ENCODE results near the gene ZFYVE16. TPM values are rescaled to one million over a fixed set of nuclear protein-coding genes. Genes with fewer than 3 reads are reported as not detected.
"Not testable (repeated sequence)": the region's sequence is repeated elsewhere in the genome, so short reads cannot be mapped to it uniquely, and the experiment has no call there.

ZFYVE16 gene
- total RNA-seq, 1 experiment from 2014 or later = 10.8 TPM

DNA sequence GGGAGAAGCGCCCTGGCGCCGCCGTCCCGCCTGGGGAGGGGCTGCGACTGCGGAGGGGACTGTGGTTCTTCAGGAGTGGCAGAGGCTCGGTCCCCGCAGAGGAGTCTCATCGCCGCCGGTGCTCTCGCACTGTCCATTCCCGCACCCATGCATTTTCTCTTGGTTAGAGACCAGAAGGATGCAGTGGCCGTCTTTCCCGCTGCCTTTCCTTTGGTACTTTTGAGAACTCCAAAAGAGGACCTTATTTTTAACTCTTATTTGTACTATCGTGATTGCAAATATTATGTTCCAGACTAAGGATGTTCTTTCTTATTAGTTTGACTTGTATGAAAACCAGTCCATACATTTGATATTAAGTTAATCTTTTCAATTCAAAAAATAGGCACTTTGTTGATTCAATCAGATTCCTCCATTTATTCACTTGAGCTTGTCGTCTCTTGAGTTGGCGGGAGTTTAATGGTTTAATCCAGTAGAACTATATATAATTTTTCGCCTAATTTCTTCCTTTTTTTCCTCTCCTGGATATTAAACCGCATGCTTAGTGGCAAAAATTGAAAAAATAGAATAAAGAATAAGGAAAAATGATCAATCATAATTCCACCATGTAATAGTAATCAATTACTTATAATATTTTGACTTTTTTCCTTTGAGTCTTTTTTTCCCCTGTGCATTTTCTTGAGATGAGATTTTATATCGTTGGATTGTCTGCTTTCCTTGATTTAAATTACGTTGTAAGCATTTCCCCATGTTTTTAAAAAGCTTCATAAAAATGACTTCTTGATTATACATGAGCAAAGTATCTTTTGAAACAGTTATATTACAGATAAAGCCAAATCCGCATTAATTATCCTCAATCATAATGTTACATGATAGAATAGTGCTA lies 861 bp downstream of the ZFYVE16 start:
- in situ Hi-C loops (cut with HindIII; ENCODE audit: low sequenced_read_pairs) = no loop called here
- DNase-seq (ENCODE audit: low spot score) = peak; percentile 71

DNA sequence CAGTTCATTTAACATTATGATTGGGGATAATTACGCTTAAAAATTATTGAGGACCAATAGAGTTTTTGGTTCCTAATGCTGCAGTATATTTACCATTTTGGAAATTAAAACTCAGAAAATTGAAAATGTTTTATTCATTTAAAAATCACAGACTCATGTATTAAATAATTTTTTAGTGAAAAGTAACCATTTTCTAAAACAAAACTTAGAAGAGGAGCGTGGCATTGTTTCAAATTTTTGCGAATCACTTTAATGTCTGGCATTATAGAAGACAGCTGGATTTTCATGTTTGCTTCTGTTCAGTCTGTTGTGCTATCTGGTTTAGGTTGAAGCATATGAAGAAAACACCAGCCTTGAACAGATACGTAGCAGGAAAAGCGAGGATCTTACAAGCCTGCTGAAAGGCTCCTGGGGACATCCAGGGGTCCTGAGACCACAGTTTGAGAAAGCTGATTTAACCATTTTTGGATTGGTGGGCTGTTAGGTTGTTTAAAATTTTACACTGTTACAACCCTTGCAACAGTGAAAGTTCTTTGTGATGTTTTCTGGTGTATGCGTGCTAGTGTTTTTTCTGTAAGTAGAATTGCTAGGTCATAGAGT lies 1.6 kb downstream of the ZFYVE16 start:
- DNase-seq (ENCODE audit: low spot score) = peak; percentile 16
- in situ Hi-C loops (cut with HindIII; ENCODE audit: low sequenced_read_pairs) = no loop called here

DNA sequence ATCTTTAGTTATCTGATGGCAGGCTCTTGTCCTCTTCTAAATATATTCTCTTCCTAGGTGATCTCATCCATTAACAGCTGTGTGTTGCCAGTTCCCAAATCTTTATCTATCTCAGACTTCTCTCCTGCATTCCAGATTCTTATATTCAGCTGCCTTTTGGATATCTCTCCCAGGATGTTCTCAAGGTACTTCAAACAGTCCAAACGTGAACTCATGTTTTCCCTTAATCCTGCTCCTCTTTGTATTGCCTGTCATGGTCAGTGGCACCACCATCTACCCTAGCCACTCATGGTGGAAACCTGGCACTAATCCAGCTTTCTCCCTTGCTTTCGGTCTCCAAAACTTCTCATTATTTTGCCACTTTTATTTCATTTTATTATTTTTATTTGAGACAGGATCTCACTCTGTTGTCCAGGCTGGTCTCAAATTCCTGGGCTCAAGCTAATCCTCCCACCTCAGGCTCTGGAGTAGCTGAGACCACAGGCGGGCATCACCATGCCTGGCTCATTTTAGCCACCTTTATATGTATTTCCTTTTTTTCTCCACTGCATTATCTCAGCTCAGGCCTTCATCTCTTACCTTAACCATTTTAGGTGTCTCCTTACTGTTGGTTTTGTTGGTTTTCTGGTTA lies 3.8 kb downstream of the ZFYVE16 start:
- in situ Hi-C loops (cut with HindIII; ENCODE audit: low sequenced_read_pairs) = no loop called here

DNA sequence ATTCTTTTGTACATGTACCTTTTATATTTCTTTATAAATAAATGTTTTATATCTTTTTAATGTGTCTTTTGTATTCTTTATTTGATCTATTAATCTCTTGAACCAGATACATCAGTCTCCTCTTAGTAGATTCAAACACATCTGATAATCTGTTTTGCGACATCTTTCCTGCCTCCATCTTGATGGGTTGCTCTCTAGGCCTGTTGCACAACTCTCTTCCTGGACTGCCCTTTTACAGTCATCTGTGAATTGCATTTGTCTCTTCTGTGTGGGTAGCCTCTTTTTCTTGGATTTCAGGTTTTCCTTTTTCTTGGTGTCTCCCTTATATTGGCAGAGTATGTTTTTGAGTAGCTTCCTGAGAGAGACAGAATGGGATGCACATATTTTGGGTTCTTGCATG lies 6.2 kb downstream of the ZFYVE16 start:
- in situ Hi-C loops (cut with HindIII; ENCODE audit: low sequenced_read_pairs) = no loop called here
- no peak for DNase-seq (ENCODE audit: low spot score)

More for the DNA sequence above, 3.8 kb downstream of the ZFYVE16 start:
- peak; percentile 3 for DNase-seq (ENCODE audit: low spot score)

DNA sequence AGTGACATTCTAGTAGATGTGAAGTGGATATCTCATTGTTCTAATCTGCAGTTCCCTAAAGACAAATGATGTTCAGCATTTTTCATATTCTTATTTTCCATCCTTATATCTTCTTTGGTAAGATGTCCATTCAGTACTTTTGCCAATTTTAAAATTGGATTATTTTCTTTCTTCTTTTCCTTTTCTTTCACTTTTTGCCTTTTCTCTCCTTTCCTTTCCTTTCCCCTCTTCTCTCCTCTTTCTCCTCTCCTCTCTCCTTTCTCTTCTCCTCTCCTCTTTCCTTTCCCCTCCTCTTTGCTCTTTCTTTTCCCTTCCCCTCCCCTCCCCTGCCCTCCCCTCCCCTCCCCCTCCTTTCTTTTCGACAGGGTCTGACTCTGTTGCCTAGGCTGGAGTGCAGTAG lies 10.1 kb downstream of the ZFYVE16 start:
- in situ Hi-C loops (cut with HindIII; ENCODE audit: low sequenced_read_pairs) = no loop called here
- DNase-seq (ENCODE audit: low spot score) = no peak

DNA sequence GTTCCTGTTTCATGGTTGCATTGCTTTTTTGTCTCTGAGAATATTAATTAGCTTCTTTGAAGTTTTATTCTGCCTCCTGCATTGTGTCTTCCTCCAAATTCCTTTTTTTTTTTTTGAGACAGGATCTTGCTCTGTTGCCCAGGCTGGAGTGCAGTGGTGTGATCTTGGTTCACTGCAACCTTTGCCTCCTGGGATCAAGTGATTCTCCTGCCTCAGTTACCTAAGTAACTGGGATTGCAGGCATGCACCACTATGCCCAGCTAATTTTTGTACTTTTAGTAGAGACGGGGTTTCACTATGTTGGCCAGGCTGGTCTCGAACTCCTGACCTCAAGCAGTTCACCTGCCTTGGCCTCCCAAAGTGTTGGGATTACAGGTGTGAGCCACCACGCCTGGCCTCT lies 16.5 kb downstream of the ZFYVE16 start:
- DNase-seq (ENCODE audit: low spot score); in situ Hi-C loops (cut with HindIII; ENCODE audit: low sequenced_read_pairs): not testable (repeated sequence)

DNA sequence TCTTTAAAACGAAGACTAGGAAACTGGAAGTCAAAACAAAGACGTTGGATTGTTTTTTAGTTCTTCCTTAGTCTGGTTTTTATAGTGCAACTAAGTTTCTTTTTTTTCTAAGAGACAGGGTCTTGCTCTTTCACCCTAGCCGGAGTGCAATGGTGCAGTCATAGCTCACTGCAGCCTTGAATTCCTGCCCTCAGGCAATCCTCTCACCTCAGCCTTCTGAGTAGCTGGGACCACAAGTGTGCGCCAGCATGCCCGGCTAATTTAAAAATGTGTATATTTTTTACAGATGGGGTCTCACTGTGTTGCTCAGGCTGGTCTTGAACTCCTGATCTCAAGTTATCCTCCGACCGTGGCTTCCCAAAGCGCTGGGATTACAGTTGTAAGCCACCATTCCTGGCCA lies 27.6 kb downstream of the ZFYVE16 start:
- DNase-seq (ENCODE audit: low spot score) = no peak
- in situ Hi-C loops (cut with HindIII; ENCODE audit: low sequenced_read_pairs) = no loop called here

DNA sequence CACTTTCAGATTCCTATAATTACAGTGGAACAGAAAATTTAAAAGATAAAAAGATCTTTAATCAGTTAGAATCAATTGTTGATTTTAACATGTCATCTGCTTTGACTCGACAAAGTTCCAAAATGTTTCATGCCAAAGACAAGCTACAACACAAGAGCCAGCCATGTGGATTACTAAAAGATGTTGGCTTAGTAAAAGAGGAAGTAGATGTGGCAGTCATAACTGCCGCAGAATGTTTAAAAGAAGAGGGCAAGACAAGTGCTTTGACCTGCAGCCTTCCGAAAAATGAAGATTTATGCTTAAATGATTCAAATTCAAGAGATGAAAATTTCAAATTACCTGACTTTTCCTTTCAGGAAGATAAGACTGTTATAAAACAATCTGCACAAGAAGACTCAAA lies 29.5 kb downstream of the ZFYVE16 start:
- no peak for DNase-seq (ENCODE audit: low spot score)
- in situ Hi-C loops (cut with HindIII; ENCODE audit: low sequenced_read_pairs) = no loop called here

DNA sequence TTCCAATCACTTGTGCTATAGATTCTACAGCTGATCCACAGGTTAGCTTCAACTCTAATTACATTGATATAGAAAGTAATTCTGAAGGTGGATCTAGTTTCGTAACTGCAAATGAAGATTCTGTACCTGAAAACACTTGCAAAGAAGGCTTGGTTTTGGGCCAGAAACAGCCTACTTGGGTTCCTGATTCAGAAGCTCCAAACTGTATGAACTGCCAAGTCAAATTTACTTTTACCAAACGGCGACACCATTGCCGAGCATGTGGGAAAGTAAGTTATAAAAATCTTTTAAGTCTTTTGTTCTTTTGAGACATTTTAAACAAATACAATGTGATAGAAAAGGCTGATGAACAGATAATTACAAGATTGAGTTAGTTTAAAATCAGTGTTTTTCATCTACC lies 30.9 kb downstream of the ZFYVE16 start:
- no peak for DNase-seq (ENCODE audit: low spot score)
- in situ Hi-C loops (cut with HindIII; ENCODE audit: low sequenced_read_pairs) = no loop called here

DNA sequence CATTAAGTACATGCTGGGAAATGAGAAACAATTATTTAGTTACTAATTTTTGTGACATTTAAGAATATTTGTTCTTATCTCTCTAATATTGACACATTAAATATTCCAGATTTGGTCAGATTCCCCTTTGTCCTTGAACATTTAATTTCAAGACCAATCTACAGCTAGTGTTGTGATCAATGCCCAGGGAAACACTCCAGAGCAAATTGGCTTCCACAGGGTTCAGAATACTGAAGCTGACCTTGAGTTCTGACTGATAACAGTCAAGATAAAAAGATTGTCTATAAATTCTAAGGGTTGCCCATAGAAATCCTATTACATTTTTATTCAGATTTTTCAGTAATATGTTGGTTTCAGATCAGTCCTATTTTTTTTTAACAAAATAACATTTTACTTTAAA lies 31.3 kb downstream of the ZFYVE16 start:
- in situ Hi-C loops (cut with HindIII; ENCODE audit: low sequenced_read_pairs) = no loop called here
- DNase-seq (ENCODE audit: low spot score) = no peak

DNA sequence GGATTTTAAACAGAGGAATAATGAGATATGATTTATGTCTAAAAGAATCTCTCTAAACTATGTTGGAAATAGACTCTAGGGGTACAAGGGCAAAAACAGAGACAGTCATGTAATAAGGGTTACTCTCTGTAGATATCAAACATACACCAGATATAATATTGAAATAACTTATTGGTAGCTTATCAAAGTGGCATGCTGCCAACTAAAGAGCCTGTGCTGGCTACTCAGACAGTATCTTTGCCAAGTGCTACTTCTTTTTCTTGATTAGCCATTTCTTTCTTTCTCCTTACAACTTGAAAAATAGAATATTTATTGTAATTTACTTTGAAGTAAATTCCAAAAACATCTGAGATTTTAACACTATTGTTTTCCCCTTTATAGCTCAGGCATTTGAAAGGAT lies 34.9 kb downstream of the ZFYVE16 start:
- in situ Hi-C loops (cut with HindIII; ENCODE audit: low sequenced_read_pairs) = no loop called here
- no peak for DNase-seq (ENCODE audit: low spot score)

DNA sequence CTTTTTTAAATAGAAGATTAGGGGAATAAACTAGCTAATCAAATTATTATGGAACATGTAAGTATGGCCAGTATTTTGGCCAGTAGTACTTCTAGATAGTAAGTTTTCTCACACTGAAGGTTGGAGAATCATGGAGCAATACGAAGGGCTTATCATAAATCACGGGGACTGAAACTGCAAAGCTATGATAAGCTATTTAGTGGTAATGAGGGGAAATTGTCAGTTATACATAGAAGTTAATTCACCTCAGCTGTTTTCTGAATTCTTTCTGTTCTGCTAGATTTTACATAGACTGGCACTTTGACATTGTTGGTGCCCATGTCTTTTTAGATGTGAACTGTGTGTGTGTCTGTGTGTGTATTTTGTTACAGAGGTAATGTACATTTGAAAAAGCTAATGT lies 45.5 kb downstream of the ZFYVE16 start:
- no peak for DNase-seq (ENCODE audit: low spot score)
- in situ Hi-C loops (cut with HindIII; ENCODE audit: low sequenced_read_pairs) = no loop called here

DNA sequence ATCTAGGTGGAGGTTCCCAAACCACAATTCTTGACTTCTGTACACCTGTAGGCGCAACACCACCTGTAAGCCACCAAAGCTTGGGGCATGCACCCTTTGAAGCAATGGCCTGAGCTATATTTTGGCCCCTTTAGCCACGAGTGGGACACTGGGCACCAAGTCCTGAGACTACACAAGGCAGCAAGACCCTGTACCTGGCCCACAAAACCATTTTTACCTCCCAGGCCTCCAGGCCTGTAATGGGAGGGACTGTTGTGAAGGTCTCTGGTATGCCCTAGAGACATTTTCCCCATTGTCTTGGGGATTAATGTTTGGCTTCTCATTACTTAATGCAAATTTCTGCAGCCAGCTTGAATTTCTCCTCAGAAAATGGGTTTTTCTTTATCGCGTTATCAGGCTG lies 55.4 kb downstream of the ZFYVE16 start:
- in situ Hi-C loops (cut with HindIII; ENCODE audit: low sequenced_read_pairs) = no loop called here
- DNase-seq (ENCODE audit: low spot score) = no peak

DNA sequence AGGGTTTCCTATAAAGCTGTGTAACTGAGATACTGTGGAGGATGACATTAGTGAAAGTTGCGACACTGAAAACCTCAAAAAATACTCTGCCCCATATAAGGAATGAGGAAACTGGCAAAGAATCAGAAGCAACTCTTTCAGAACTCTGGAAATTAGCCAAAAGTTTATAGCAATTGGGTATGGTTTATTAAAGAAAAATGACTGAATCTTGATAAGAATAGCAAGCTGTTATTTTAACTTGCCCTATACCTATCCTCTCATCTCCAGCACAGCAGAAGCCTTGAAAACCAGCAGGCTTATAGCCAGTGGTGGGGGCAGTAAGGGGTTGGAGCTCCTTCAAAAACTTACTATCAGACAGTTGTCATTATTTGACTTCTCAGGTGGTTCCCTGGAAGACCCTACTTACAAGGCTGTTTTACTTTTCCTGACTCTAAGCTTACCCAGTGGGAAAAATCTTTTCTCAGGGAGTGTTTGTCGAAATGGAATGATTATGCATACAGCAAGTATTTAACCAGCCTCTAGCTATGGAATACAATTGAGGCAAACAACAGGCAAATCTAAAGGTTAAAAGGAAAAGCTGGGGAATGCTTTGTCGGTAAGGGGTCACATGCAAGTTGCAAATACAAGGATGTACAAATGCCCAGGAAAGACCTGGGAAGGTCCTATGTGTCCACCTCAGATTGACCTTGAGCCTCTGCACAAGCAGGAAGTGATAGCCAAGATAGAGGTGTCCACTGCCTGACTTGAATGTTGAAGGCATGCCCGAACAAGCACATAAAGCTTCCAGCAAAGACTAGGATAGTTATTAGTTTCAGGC lies 59.0 kb downstream of the ZFYVE16 start:
- in situ Hi-C loops (cut with HindIII; ENCODE audit: low sequenced_read_pairs) = no loop called here
- DNase-seq (ENCODE audit: low spot score) = no peak

DNA sequence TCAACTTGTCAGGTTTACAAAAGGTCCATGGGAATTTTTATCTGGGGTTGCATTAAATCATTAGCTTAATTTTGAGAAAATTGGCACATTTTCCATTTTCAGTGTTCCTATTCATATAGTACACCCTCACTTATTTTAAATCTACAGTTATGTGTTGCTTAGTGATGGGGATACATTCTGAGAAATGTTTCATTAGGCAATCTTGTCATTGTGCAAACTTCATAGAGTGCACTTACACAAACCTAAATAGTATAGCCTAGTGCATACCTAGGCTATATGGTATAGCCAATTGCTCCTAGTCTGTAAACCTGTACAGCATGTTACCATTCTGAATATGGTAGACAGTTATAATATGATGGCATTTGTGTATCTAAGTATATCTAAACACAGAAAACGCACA lies 60.3 kb downstream of the ZFYVE16 start:
- no peak for DNase-seq (ENCODE audit: low spot score)
- in situ Hi-C loops (cut with HindIII; ENCODE audit: low sequenced_read_pairs) = no loop called here

DNA sequence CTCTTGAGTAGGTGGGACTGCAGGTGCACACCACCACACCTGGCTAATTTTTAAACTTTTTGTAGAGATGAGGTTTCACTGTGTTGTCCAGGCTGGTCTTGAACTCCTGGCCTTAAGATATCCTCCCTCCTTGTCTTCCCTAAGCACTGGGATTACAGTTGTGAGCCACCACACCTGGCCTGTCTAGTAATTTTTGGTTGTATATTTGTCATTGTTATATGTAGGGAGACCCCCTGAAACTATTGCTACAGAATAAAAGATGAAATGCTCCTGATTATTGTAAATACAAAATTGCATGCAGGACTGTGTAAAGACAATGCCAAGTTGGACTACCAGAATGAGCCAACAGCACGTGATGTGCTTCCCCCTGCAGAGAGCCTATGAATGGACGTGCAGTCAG lies 62.8 kb downstream of the ZFYVE16 start:
- in situ Hi-C loops (cut with HindIII; ENCODE audit: low sequenced_read_pairs); DNase-seq (ENCODE audit: low spot score): not testable (repeated sequence)

DNA sequence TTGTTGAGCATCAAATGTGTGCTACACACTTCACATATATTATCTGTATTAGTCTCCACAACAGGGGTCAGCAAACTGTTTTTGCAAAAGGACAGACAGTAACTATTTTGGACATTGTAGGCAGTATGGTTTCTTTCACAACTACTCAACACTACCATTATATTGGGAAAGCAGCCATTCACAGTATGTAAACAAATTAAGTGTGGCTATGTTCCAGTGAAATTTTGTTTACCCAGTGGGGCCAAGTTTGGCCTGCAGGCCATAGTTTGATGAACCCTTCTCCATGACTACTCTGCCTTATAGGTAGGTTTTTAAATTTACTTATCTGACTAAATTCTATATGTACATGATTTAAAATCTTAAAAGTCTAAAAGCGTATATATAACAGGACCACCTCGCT lies 67.1 kb downstream of the ZFYVE16 start:
- DNase-seq (ENCODE audit: low spot score) = no peak
- in situ Hi-C loops (cut with HindIII; ENCODE audit: low sequenced_read_pairs) = no loop called here

DNA sequence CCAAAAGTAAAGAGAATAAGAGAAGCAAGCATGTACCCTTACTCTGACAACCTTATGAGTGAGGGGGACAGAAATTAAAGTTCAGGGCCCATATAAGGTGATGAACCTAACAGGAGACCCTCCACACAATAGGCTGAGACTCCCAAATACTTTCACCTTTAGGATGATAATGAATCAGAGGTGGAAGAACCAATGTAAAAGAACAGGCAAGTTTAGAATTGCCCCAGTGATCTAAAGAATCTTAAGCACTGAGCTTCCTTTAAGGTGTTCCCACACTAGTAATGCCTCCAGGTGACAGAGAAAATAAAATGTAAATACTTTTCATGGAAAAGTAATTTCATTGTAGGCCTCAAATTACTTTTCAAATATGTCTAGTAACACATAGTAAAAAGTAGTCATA lies 71.8 kb downstream of the ZFYVE16 start:
- DNase-seq (ENCODE audit: low spot score) = no peak

DNA sequence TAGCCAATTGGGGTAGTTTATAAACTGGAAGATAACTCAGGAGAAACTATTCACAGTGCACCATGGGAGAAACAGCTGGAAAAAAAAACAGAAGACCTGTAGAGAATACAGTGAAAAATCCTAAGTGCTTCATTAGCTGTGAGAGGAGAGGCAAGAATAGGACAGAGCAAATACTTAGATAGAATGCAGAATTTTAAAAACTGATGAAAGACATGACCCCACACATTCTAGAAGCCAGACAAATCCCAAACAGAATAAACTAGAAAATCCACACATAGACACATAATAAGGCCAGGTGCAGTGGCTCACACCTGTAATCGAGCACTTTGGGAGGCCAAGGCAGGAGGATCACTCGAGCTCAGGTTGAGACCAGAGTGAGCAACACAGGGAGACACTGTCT lies 72.5 kb downstream of the ZFYVE16 start:
- in situ Hi-C loops (cut with HindIII; ENCODE audit: low sequenced_read_pairs) = no loop called here

More for the DNA sequence above, 71.8 kb downstream of the ZFYVE16 start:
- in situ Hi-C loops (cut with HindIII; ENCODE audit: low sequenced_read_pairs) = no loop called here

More for the DNA sequence above, 72.5 kb downstream of the ZFYVE16 start:
- DNase-seq (ENCODE audit: low spot score) = no peak

All from G401 (cell line).